Astrocyte (in vitro differentiated cells and primary cell): ENCODE results near the gene FUT7.

Experiments used
- EZH2 ChIP-seq: IDR thresholded peaks from 2 replicates; pipeline ENCODE4 v1.6.1; 2012; ENCODE audit warnings: mild to moderate bottlenecking, low read length, inconsistent platforms; ENCODE audit not compliant: insufficient read depth
- TF ChIP-seq, protein P1 (sequence below): IDR thresholded peaks from 2 replicates; pipeline ENCODE4 v1.5.1; 2011; ENCODE audit warnings: low read depth, mild to moderate bottlenecking, inconsistent platforms, low read length, moderate library complexity; ENCODE audit not compliant: insufficient read depth

DNA sequence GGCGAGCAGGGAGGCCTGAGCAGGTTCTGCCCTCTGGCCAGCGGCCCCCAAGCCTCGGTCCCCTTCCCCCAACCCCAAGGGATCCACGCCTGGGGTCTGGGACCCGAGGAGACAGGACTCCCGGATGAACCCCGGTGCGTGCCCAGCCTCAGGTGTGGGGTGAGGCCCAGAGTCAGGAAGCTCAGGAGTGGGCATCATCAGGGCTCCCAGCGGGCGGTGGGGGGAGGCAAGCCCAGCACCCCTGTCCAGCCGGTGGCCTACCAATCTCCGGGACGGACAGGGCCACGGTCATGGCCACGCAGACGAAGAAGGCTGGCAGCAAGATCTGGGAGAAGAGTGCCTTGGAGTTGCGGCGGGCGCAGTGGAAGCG is 18.3 kb downstream of the FUT7 start:
- TF ChIP-seq, protein P1, sequence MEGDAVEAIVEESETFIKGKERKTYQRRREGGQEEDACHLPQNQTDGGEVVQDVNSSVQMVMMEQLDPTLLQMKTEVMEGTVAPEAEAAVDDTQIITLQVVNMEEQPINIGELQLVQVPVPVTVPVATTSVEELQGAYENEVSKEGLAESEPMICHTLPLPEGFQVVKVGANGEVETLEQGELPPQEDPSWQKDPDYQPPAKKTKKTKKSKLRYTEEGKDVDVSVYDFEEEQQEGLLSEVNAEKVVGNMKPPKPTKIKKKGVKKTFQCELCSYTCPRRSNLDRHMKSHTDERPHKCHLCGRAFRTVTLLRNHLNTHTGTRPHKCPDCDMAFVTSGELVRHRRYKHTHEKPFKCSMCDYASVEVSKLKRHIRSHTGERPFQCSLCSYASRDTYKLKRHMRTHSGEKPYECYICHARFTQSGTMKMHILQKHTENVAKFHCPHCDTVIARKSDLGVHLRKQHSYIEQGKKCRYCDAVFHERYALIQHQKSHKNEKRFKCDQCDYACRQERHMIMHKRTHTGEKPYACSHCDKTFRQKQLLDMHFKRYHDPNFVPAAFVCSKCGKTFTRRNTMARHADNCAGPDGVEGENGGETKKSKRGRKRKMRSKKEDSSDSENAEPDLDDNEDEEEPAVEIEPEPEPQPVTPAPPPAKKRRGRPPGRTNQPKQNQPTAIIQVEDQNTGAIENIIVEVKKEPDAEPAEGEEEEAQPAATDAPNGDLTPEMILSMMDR, result no peak
- no peak for TF ChIP-seq EZH2
